Panc1 (cell line): Measurements from ENCODE around the gene GDI1.

Experiments
- POLR2AphosphoS5 ChIP-seq: IDR thresholded peaks from 2 replicates; pipeline ENCODE4 v1.6.1; 2012; ENCODE audit warnings: mild to moderate bottlenecking, low read depth, low read length, moderate library complexity
- SIN3A ChIP-seq: IDR thresholded peaks from 2 replicates; pipeline ENCODE4 v1.6.1; 2012; ENCODE audit warnings: low read depth, mild to moderate bottlenecking, low read length, moderate library complexity, borderline replicate concordance; ENCODE audit not compliant: insufficient read depth
- TF ChIP-seq, protein P1 (sequence below): fragments of 450-650 bp; IDR thresholded peaks from 2 replicates; pipeline ENCODE4 v1.5.1; 2017; ENCODE audit warnings: mild to moderate bottlenecking
- TF ChIP-seq, protein P2 (sequence below), 2 experiments: IDR thresholded peaks; 2 replicates each; pipeline ENCODE4 v1.6.1; 2011 to 2012; ENCODE audit warnings: low read depth in 2 of 2, control low read depth in 1 of 2, low read length in 1 of 2, mild to moderate bottlenecking in 1 of 2, moderate library complexity in 1 of 2; ENCODE audit not compliant: insufficient read depth in 1 of 2

DNA sequence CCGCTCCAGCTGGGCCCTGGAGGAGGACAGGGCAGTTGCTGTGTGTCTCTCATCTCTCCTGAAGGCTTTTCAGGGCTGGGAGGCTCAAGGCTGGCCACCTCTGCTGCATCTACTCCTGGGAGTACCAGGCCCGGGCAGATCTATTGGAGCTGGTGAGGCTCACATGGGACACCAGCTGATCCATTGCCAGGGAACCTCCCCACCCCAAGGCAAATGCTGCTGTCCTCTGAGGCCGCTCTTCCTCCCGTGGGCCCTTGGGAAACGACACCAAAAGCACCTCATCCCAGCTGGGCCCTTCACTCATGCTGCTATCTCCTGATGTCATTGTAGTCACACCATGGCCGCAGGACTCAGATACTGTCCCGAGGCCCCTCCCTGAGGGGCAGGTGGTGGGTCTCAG lies 45.8 kb downstream of the GDI1 start:
- TF ChIP-seq, protein P1, sequence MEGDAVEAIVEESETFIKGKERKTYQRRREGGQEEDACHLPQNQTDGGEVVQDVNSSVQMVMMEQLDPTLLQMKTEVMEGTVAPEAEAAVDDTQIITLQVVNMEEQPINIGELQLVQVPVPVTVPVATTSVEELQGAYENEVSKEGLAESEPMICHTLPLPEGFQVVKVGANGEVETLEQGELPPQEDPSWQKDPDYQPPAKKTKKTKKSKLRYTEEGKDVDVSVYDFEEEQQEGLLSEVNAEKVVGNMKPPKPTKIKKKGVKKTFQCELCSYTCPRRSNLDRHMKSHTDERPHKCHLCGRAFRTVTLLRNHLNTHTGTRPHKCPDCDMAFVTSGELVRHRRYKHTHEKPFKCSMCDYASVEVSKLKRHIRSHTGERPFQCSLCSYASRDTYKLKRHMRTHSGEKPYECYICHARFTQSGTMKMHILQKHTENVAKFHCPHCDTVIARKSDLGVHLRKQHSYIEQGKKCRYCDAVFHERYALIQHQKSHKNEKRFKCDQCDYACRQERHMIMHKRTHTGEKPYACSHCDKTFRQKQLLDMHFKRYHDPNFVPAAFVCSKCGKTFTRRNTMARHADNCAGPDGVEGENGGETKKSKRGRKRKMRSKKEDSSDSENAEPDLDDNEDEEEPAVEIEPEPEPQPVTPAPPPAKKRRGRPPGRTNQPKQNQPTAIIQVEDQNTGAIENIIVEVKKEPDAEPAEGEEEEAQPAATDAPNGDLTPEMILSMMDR: no peak
- TF ChIP-seq SIN3A: no peak
- no peak for TF ChIP-seq POLR2AphosphoS5
- TF ChIP-seq, protein P2, sequence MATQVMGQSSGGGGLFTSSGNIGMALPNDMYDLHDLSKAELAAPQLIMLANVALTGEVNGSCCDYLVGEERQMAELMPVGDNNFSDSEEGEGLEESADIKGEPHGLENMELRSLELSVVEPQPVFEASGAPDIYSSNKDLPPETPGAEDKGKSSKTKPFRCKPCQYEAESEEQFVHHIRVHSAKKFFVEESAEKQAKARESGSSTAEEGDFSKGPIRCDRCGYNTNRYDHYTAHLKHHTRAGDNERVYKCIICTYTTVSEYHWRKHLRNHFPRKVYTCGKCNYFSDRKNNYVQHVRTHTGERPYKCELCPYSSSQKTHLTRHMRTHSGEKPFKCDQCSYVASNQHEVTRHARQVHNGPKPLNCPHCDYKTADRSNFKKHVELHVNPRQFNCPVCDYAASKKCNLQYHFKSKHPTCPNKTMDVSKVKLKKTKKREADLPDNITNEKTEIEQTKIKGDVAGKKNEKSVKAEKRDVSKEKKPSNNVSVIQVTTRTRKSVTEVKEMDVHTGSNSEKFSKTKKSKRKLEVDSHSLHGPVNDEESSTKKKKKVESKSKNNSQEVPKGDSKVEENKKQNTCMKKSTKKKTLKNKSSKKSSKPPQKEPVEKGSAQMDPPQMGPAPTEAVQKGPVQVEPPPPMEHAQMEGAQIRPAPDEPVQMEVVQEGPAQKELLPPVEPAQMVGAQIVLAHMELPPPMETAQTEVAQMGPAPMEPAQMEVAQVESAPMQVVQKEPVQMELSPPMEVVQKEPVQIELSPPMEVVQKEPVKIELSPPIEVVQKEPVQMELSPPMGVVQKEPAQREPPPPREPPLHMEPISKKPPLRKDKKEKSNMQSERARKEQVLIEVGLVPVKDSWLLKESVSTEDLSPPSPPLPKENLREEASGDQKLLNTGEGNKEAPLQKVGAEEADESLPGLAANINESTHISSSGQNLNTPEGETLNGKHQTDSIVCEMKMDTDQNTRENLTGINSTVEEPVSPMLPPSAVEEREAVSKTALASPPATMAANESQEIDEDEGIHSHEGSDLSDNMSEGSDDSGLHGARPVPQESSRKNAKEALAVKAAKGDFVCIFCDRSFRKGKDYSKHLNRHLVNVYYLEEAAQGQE (IDR thresholded peaks at IDR 0.05; ENCODE audit: insufficient read depth in 1 of 2, low read depth in 2 of 2, low read length in 1 of 2): no peak
